G401 (cell line): ENCODE results near the gene PTPRN2. TPM values are rescaled to one million over a fixed set of nuclear protein-coding genes. Genes with fewer than 3 reads are reported as not detected.

Experiments used
- DNase-seq: peaks from one replicate; pipeline ENCODE4 v3.0.0-alpha.2; 2015; ENCODE audit warnings: low spot score
- in situ Hi-C: cut with HindIII; loops from 2 replicates; pipeline ENCODE4 v1.10.0; 2016; ENCODE audit warnings: low sequenced_read_pairs, mixed read lengths
- total RNA-seq: library from RNA; depleted of rRNA; stranded (reverse); fragments of >200 nt; shearing (Covaris generic); gene quantifications from 2 replicates; pipeline ENCODE4 v1.2.3, GENCODE V29; 2014

PTPRN2 gene
- total RNA-seq, 1 experiment from 2014 or later: not detected

DNA sequence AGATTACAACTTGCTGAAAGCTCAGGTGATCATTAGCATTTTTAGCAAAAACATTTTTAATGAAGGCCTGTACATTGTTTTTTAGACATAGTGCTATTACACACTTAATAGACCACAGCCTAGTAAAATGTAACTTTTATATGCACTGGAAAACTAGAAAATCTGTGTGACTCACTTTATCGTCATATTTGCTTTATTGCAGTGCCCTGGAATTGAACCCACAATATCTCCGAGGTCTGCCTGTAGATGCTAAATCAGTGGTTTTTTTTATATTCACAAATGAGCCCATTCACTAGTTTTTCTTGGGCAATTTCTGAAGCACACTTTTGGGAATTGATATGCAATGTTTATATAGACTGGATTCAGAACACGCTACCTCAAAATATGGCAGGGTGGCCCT, 105.1 kb downstream of the PTPRN2 start:
- DNase-seq: no peak
- in situ Hi-C loops: no loop called here

DNA sequence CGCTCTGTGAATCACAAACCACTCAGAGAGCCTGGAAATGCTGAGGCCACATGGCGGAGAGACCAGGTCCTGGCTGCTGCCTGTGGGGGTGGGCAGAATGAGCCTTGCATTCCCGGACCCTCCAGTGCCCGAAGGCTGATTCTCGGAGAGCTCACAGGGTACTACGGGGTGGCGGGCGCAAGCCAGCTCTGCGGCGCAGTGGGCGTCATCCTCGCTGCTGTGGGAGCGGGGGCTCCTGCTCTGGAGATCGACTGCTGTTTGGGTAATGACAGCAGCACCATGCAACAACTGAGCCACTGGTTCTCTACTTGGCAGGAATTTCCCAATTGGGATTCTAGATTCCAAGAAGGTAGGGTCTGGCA, 108.0 kb downstream of the PTPRN2 start:
- in situ Hi-C loops: no loop called here
- no peak for DNase-seq

DNA sequence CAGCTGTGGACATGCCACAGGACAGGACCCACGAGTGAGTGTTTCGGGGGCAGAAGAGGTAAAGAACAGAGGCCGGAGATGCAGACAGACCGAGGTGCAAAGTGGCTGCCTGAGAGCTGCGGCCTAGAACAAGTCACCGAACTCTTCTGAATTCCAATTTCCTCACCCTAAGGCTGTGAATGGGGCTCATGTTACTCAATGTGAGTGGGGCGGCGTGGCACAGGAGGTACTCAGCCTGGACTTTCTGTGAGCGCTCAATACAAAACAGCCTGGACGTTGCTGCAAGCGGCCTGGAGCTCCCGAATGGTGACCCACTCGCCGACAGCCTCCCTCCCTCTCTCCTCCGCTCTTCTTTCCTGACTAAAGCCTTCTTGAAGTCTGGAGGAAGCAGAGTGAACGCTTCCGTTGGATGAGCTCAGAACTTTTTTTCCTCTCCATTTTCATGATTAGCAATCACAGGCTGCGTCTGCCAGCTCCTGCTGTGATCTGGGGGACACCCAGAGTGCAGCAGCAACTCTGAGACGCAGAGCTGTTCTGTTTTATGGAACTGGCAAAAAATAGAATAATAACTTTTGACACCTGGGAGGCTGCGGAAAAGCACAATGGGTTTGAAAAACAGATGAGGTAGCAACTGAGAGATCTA, 108.5 kb downstream of the PTPRN2 start:
- in situ Hi-C loops: no loop called here
- no peak for DNase-seq

DNA sequence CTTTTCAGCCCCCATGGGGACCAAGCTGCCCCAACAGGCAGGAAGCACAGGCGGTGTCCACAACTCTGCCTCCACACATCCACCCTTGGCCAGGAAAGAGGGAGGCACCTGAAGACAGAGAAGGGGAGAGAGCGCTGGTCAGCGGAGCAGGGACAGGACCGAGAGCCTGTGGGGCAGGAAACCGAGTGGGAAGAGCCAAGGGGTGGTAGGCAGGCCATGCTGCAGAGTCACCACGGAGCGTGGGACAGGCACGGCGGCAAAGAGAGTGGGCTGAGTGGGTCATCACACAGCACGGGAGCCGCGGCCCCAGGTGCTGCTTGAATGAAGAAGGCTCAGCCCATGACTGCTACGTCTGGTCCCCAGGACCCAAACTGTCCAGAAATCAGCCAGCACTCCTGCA, 109.8 kb downstream of the PTPRN2 start:
- in situ Hi-C loops: no loop called here
- DNase-seq: no peak

DNA sequence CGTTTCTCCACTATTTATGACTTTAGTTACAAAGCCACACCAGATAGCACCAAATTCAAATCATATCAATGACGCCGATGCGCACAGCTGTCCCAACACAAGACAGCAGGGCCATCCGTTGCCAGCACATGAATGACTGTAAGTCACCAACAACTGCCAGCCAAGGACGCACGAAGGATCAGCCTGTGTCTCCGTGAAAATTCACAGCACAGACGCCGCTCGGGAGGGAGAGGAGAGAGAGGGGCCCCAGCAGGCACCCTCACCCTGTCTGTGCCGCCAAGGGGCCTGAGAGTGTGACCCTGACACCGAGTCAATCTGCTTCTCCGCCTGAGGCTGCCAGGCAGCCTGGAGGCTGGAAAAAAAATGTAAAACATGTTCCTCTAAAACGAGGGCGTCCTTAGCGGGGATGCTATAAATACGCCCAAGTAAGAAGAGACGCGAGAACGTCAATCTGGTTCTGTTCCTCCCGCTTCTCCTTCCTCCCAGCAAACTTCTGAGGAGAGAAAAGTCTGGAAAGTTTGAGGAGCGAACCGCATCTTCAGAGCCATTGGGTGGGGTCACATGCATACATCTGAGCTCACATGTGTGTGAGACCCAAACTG, 111.2 kb downstream of the PTPRN2 start:
- in situ Hi-C loops: no loop called here

DNA sequence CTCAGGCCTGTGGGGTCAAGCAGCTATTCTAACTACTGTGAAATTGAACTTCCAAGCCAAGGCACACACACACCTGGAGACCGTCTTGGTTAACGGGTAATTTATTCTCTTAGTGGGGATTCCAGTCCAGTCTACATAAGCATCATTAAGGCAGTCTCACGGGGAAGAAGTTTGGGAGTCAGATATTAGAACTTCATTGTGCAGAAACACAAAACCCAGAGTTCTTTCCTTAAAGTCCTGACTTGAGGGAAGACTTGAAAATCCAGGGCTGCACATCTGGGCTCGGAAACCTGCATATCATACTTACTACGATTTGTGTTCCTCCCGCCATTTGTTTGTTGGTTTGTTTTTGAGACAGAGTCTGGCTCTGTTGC, 112.0 kb downstream of the PTPRN2 start:
- no peak for DNase-seq
- in situ Hi-C loops: no loop called here

More for the DNA sequence above, 111.2 kb downstream of the PTPRN2 start:
- DNase-seq: no peak

DNA sequence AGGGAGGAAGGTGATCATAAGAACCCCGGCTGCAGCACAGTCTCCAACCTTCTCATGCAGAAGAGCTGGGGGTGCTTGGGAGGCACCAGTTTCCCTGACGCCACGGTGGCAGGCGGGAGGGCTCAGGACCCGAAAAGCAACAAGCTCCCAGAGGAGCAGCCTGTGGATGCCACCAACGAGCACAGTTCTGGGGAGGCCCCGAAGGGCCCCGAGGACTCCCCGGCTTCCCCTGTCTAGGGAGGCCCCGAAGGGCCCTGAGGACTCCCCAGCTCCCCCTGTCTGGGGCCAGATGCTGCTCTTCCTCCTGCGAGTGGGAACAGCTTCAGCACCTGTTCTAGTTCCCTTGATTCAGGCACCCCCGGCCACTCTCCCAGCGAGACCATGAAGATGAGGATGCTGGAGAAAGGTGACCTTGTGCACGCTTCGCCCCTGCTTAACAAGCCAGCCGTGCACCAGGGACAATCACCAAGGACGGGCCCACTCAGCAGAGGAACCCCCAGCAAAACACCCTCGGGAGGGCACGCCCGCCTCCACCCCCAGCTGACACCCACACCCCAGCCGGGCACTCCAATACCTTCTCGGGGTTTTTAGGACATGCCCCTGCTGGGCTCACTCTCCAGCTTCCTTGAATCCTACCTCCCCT, 112.5 kb downstream of the PTPRN2 start:
- no peak for DNase-seq
- in situ Hi-C loops: no loop called here

DNA sequence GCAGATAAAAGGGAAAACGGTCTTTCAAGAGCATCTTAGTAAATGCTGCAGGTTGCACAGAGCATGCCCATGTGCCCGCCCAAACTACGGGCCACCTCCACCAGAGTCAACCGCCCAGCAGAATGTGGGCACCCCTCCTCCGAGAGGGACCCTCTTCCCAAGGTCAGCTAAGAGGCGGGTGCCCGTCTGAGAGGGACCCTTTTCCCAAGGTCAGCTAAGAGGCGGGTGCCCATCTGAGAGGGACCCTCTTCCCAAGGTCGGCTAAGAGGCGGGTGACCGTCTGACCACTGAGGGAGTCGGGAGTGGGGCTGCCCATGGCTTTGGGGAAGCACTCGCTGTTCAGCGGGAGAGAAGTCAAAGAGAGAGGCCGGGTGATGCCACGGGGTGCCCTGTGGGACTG, 113.1 kb downstream of the PTPRN2 start:
- DNase-seq: no peak
- in situ Hi-C loops: loop anchor here (25.0 kb wide), 1 partner anchor 687 kb away; no protein-coding TSS in a partner anchor

DNA sequence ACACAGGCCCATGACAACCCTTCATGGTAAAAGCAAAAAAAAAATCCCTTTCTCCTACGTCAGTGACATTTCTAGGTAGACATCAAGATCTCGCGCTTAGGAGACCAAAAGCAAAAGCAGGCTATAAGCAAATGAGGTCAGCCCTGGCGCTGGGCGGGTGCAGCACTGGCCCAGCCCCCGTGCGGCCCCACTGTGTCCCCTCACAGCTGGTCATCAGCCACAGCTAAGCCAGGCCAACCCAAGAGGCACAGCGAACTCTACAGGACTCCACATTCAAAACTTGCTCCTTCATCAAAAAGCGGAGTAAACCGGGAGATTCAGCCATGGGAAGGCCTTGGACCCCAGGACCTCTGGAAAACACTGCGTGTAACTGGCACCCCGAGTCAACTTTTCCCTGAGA, 113.7 kb downstream of the PTPRN2 start:
- no peak for DNase-seq
- in situ Hi-C loops: loop anchor here (25.0 kb wide), 1 partner anchor 687 kb away; no protein-coding TSS in a partner anchor

DNA sequence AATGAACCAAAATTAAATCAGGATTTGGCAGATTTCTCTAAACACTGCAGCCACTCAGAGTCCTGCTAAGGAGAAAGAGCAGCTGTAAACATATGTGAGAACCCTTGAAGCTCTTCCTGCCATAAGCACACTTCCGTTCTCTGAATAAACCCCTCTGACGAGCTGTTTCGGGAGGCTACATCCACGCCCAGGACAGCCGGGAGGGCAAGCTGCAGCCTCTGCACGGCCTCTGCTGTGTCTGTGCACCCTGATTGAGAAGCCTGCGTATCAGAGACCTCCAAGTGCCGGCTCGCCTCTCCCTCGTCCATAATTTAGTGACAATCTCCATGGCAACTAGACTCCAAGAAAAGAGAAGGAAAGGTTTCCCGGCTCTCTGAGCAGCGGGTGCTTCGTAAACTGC, 114.4 kb downstream of the PTPRN2 start:
- DNase-seq: no peak
- in situ Hi-C loops: loop anchor here (25.0 kb wide), 1 partner anchor 686 kb away; no protein-coding TSS in a partner anchor

DNA sequence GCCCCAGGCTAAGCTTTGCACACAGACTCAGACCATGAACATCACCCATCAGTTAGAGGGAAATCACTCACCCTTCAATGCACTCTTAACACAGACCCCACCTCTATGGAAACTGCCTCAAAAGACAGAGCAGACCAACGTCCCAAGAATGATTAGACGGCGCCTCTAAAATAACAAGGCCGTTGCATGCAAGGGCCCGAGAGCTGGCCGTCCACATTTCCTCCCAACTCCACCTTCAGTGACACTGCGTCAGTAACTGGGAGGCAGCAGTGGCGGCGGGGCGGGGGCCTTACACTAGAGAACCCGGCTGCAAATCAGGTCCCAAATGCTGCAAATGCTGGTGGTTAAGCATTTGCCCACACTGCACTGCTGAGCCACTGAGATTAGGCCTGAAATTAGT, 115.0 kb downstream of the PTPRN2 start:
- in situ Hi-C loops: loop anchor here (25.0 kb wide), 1 partner anchor 685 kb away; no protein-coding TSS in a partner anchor
- no peak for DNase-seq

DNA sequence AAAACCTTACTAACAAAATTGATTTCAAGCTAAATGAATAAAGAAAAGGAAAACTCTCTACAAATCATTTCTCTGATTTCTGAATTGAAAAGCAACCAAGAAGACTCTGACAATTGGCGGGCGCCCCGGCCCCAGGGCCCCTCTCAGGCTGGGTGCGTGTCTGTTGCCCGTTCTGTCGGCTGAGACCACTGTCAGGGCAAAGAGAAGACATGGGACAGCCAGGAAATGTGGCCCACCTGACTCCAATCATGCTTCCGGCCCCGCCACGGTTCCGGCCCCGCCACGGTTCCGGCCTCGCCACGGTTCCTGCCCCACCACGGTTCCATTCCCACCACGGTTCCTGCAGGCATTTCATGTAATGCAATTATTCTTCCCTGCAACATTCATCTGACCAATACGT, 115.9 kb downstream of the PTPRN2 start:
- in situ Hi-C loops: loop anchor here (25.0 kb wide), 1 partner anchor 684 kb away; no protein-coding TSS in a partner anchor
- no peak for DNase-seq

DNA sequence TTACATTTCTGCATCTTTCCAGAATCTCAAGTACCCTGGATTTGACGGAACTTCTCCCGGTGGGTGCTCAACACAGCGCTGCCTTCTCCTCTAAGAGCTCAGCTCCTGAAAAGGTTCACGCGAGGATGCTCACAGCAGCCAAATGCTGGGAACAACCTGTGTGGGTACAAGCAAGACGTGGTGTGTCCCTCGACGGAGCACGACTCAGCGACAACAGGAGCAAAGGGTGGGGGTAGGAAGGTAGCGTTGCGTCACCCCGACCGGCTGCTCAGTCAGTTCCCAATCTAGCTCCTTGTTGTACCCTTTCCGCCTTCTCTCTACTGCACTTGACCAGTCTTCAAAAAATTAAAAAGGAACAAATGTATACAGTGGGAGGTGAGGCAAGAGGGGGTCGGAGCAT, 117.3 kb downstream of the PTPRN2 start:
- in situ Hi-C loops: loop anchor here (25.0 kb wide), 1 partner anchor 683 kb away; no protein-coding TSS in a partner anchor
- DNase-seq: no peak

DNA sequence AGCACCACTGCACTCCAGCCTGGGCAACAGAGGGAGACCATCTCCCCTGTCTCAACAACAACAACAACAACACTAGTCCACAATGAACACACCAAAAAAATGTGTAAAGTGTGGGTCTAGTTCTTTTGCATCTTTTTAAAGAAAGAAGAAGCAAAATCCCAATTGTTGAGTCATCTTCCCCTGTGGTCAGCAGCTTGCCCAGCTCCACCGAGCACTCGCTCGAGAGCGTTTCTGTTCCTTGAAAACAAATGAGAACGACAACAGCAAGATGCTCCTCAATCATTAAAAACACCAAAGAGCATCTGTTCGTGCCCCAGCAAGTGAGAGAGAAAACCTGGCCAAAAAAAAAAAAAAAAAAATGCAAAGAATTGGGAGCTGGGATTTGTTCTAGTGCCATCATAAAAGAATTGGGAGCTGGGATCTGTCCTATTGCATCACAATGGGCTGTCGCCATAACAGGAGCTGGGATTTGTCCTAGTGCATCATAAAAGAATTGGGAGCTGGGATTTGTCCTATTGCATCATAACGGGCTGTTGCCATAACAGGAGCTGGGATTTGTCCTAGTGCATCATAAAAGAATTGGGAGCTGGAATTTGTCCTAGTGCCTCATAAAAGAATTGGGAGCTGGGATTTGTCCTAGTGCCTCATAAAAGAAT, 118.1 kb downstream of the PTPRN2 start:
- DNase-seq: no peak
- in situ Hi-C loops: loop anchor here (25.0 kb wide), 1 partner anchor 682 kb away; no protein-coding TSS in a partner anchor

DNA sequence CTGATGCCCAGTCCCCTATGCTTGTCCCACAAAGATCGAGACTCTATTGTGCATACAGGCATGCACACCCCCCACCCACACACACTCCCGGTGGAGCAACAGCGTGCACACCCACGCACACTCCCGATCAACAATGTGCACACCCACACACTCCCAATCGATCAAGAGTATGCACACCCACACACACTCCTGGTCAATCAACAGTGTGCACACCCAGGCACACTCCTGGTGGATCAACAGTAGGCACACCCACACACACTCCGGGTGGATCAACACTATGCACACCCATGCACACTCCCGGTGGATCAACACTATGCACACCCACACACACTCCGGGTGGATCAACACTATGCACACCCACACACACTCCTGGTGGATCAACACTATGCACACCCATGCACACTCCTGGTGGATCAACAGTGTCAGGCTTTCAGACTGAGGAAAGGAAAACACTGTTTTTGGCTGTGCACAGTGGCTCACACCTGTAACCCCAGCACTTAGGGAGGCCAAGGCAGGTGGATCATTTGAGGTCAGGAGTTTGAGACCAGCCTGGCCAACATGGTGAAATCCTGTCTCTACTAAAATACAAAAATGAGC, 118.8 kb downstream of the PTPRN2 start:
- in situ Hi-C loops: loop anchor here (25.0 kb wide), 1 partner anchor 681 kb away; no protein-coding TSS in a partner anchor
- DNase-seq: no peak

DNA sequence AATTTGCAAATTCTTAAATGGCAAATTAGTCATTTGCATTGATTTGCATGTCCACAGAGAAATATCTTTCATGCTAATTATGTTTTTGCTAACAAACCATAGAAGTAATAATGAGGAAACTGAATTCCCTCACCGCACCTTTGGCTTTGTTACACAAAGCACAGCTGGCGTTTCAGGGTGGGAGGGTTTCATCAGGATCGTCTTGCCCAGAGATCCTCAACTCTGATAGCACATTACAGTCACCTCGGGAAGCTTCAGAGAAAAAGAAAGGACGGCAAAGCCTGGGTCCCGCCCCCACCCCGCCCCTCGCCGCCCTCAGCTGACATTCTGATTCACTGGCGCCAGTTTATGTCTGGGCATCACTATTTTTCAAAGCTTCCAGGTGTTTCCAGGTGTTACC, 119.4 kb downstream of the PTPRN2 start:
- DNase-seq: no peak
- in situ Hi-C loops: loop anchor here (25.0 kb wide), 1 partner anchor 681 kb away; no protein-coding TSS in a partner anchor

DNA sequence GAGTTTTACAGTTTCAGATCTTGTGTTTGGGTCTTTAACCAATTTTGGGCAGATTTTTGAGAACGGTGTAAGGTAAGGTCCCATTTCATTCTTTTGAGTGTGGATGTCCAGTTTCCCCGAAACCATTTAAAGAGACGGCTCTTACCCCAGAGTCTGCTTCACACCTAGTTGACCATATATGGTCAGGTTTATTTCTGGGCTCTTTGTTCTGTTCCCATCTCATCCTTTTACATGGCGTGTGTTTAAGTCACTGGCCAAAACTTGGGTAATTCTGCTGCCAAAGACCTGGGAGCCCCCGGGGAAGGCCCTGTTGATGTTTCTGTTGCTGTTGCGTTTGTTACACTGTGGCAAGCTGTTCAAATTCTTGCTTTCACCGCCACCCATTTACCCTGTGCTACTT, 120.1 kb downstream of the PTPRN2 start:
- DNase-seq: no peak
- in situ Hi-C loops: loop anchor here (25.0 kb wide), 1 partner anchor 680 kb away; no protein-coding TSS in a partner anchor

DNA sequence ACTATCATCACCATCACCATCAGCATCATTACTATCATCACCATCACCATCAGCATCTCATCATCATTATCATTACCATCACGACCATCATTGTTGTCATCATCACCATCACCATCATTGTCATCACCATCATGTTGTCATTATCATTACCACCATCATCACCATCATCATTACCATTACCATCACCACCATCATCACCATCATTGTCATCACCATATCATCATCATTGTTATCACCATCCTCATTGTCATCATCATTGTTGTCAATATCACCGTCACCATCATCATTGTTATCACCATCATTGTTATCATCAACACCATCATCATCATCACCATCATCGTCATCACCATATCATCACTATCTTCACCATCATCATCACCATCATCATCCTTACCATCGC, 124.3 kb downstream of the PTPRN2 start:
- in situ Hi-C loops: loop anchor here (25.0 kb wide), 1 partner anchor 676 kb away; no protein-coding TSS in a partner anchor
- DNase-seq: no peak

DNA sequence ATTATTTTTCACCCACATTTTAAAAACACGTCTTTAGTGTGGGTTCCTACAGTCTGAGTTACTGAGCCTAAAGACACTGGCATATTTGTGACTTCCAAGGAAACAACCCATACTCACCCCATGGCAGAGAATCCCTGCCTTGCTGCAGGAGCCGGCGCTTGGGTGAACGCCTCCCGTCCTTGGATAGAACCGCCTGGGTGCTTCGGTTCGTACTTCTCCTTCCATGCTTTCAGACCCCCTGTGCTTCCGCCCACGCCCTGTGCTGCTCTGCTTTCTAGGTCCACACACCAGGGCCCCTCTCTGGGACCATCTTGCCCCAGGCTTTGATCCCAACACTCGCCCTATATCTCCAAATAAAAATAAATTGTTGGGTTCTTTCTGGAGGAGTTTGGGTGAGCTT, 125.8 kb downstream of the PTPRN2 start:
- DNase-seq: no peak
- in situ Hi-C loops: loop anchor here (25.0 kb wide), 1 partner anchor 675 kb away; no protein-coding TSS in a partner anchor
